Pulmonary artery endothelial cell (primary cell): Measurements from ENCODE around the gene PRSS50. TPM values are rescaled to one million over a fixed set of nuclear protein-coding genes. Genes with fewer than 3 reads are reported as not detected.
"Not testable (repeated sequence)": the region's sequence is repeated elsewhere in the genome, so short reads cannot be mapped to it uniquely, and the experiment has no call there.

Source experiments
- DNase-seq: peaks from one replicate; pipeline ENCODE4 v3.0.0-alpha.2; 2011; ENCODE audit warnings: low read depth, low spot score
- total RNA-seq: library from RNA; depleted of rRNA; stranded (reverse); fragments of >200 nt; gene quantifications from 2 replicates; pipeline ENCODE4 v1.2.3, GENCODE V29; 2014

Gene PRSS50
- total RNA-seq, 1 donor from 2014 or later, result not detected

DNA sequence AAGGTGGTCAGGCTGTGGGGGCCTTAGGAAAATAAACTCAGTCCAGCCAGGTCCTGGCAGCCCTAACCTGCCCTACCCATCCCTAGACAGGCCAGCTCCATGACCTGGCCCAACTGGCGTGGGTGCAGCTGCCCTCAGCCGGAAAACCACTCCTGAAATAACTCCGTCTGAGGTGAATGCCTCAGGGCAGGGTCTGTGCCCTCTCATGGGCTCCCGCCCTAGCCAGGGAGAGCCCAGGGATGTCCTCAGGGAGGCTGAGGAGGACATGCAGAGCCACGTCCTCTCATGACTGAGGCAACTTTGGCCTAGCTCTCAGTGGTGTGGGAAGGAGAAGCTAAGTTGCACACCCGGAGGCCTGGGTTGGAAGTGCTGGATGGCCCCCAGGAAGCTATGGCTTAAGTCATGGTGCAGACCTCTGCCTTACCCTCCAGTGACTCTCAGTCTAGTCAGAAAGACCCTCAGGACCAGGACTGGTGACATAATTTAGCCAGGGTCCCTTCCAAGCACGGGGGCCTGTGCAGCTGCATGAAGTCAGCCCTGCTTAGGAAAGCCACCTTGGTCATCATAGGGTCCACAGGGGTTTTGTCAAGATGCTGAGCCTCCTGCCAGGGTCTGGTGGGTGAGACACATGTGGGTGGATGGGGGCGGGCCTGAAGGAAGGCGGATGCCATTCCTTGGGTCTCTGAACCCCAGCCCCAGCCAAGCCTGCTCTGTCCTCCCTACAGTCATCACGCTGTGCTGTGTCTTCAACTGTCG lies 9.1 kb downstream of the PRSS50 start:
- DNase-seq, result no peak

DNA sequence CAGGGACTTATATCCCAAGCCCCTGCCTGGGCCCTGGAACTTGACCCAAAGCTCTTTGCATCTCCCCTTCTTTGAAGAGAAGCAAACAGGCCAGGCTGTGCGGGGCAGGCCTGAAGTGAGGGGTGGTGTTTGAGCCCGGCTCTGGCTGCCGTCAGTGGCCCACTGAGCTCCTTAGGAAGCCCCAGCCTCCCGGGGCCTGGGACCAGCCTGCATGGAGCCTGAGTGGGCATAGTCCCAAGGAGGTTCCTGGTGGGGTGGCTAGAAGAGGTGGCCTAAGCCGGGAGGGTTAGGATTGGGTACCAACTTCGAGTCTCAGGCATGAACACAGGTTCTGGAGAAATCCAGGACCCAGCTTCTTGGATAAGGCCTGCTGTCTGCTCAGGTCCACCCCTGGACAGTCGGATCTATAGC lies 10.1 kb downstream of the PRSS50 start:
- no peak for DNase-seq

DNA sequence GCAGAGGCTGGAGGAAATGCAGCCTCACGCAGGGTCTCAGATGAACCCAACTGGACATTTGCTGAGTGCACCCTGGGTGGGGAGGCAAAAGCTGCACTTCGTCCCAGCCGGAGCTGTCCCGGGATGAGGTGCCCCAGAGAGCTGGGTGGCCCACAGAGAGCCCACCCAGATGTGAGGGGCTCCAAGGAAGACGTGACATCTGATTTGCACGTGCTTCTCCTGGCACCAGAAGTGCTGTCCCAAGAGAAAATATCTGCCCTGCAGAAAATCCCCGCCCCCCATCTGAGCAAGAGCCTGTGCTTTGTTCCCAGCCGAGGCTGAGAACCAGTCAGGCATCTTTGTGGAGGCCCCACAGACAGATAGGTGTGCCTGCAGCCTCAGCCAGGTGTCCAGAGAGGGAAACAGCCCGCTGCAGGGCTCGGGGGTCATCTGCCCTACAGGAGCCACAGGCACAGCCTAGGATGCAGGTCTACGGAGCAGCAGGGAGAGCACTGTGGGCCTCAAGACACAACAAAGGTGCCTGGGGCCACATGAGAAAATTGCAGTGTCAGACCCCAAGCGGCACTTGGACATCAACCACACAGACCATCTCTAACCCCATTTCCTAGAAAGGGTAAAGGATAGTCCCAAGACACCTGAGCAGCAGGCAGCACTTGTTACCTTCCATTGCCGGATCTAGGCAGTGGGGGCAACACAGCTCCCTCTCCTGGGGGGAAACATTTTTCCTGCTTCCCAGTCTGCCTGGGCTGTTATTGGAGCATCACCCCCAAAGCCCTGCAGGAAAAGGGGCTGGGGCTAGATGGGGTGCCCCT lies 10.7 kb downstream of the PRSS50 start:
- no peak for DNase-seq

DNA sequence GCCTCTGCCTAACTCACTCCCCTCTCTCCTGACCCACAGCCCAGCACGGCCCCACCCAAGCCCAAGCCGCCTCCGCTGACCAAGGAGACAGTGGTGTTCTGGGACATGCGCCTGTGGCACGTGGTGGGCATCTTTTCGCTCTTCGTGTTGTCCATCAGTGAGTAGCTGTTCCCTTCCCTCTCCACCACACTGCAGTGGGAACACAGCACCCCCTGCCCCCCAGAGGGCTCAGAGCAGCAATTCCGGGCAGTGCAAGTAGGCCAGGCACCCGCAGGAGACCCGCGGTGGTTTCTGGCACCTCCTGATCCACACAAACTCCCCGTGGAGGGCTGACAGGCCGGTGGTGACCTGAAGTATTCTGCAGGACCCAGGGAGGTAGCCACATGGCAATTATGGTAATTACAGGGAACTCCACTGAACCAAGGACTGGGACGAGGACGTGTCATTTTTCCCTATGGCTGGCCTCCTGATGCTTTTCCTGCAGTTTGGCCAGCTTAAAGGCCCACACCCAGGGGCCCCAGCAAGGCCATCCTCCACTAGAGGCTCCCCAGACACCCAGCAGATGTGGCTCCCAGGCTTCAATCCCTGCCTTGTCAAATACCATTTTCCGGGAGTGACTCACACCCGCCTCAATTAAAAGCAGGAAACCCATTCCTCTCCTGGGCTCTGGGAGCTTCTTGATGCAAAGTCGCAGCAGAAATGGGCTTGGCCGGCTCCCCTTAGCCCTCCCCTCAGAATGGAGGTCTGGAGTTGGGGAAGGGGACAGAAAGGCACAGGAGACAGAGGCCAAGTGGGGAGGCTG lies 11.7 kb downstream of the PRSS50 start:
- no peak for DNase-seq

DNA sequence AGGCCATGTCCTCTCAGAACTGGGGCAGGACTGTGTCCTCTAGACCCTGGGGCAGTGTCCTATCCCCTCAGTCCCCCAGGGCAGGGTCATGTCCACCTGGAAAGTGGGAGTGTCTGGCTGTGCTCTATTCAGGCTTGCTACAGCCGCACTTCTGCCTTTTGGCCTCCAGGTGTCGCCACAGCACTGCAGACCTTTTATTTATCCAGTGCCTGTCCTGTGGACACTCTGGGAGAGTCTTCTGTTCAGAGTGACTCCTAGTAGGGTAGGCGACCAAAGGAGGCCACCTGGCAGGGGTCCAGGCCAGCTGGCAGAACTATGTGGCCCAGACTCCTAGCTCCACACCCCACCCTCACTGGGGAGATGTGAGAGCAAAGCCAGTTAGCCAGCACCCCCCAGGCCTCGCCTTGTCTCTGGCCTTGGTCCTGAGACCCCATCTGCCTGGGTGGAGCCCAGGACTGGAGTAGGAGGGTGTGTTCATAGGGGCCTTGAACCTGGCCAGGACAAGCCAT lies 12.6 kb downstream of the PRSS50 start:
- peak; percentile 11 for DNase-seq

DNA sequence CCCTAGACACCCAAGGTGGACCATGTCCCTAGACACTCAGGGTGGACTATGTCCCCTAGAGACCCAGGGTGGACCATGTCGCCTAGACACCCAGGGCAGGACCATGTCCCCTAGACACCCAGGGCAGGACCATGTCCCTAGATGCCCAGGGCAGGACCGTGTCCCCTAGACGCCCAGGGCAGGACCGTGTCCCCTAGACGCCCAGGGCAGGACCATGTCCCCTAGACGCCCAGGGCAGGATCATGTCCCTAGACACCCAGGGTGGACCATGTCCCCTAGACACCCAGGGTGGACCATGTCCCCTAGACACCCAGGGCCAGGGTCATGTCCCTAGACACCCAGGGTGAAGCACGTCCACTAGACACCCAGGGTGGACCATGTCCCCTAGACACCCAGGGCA lies 13.3 kb downstream of the PRSS50 start:
- not testable (repeated sequence) for DNase-seq

DNA sequence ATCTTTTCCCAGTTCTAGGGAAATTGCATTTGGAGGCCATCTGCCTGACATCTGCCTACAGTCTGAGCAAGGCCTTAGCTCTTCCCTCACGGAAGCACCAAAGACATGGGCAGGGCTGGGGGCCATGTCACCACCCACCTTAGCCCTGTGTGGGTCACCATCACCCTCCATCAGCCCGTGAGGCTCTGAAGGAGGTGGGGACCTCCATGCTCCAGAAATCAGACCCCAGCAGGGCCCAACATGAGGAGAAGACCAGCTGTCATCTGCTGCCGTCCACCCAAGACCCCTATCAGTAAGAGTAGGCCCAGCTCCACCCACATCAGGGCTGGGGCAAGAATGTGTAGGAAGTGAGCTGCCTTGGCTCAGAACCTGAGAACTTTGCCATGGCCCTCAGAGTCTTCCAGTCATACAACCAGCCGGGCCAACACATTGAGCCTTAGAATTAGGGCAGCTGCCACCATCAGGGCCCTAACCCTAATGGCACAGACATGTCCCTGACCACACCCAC lies 14.6 kb downstream of the PRSS50 start:
- DNase-seq, result no peak

DNA sequence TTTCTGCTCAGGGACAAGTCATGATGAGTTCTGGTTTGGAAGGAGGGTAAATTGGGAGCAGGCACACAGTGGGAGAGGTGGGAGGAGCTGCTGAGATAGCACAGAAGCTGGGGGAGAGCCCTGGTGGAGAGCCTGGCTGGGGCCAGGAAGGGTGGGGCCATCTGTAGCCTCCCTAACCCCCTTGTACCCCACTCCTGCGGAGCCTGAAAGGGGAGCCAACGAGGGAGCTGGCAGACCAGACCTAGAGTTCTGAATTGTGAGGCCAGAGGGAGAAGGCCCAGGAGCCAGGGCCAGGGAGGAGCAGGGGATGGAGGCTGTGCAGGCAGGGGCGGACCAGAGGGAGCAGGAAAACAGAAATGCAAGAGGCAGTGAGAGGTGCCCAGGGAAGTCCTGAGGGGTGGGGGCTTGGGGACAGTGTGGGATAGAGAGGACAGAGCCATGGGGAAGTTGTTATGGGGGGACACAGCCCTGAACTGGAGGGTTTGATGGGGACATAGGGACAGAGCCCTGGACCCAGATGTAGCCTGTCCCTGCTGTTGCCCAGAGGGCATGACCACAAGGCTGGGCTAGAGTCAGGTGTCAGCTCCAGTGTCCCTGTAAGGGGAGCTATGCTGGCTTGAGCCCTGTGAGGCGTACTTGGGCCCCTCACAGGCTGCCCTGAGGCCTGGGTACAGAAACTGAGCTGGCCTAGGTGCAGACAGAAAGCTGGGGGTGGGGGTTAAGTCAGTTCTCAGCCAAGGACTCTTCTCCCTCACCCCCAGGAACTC lies 15.2 kb downstream of the PRSS50 start:
- DNase-seq, result no peak

DNA sequence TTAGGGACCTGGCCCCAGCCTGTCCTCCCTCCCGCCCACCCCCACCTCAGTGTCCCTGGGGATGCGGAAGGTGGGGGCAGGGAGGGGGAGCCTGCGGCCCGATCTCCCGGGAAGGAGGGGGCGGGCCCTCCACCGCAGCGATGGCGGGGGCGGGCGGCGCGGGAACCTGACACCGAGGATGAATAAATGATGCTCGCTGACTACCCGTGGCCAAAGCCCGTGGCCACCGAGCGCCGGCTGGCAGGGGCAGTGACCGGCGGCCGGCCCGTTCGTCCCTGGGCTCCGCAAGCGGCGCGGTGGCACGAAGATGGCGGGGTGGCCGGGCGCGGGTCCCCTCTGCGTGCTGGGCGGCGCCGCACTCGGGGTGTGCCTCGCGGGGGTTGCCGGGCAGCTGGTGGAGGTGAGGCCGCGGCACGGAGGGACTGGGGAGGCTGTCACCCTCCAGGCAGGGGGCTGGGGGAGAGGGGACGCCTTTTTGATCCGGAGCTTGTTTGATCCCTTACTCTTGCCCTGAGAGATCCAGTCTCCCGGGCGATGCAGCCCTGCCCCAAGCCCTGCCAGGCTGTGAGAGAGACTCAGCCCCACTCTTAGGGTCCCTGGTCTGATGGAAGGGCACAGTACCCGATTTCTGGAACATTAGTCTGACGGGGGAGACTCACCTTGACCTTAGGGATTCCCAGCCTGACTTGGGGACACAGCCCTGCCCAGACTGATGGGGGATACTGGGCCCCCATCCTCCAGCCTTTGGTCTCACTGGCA lies 16.3 kb downstream of the PRSS50 start, which contains the start of gene TMIE:
TMIE (plus strand) TSS at position 212 of the 759 bp plus-strand sequence; CDS start at position 308, 96 bp downstream.
- DNase-seq, result no peak

DNA sequence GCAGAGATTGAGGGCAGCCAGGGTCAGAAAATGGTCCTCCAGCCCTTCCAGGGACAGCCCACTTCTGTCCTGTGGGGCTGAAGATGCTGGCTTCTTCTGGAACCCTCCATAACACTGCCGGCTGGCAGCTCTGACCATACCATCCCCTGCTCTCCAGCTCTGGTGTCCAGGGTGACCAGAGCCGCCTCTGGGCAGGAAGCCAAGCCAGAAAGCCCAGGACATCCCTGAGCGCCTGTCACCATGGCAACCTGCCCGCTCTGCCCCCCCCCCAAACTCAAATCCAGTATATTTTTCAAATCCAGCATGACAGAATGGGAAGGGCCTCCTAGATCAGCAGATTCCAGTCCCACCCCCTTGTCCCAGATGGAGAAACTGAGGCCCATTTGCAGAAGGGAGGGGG lies 16.9 kb downstream of the PRSS50 start:
- no peak for DNase-seq

DNA sequence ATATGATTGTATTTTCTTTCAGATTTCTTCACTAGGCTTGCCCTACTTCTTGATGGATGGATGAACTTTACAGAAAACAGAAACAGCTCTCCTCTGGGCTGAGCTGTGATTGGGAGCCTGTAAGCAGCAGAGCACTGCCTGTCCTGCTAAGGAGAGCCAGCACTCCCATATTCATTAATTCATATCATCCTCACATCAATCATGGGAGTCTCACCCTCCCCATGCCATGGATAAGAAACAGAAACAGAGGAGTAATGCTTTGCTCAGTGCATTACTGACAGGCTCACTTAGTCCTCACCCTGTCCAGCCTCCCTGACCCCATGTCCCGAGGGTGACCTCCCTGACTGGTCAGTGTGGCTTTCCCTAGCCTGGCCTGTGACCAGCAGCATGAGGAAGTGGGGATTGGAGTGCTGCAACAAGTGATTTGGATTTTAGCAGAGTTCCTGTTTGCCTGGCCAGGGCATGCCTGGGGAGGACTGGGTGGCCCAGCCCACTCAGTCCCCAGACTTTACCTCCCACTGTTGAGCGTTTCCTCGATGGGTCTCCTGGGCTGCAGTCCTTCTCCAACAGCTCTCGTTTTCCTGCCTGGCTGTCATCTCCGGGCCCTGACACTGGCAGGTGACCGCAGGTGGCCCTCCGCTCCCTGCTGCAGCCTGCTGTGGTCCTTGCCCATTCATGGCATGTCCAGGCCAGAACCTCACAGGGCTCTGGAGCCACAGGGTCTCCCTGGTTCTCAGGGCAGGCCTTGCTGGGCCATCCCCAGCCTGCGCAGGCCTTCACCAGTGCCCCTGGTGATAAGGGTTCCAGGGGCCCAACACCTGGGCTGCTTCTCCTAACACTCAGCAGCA lies 17.8 kb downstream of the PRSS50 start:
- DNase-seq, result no peak

DNA sequence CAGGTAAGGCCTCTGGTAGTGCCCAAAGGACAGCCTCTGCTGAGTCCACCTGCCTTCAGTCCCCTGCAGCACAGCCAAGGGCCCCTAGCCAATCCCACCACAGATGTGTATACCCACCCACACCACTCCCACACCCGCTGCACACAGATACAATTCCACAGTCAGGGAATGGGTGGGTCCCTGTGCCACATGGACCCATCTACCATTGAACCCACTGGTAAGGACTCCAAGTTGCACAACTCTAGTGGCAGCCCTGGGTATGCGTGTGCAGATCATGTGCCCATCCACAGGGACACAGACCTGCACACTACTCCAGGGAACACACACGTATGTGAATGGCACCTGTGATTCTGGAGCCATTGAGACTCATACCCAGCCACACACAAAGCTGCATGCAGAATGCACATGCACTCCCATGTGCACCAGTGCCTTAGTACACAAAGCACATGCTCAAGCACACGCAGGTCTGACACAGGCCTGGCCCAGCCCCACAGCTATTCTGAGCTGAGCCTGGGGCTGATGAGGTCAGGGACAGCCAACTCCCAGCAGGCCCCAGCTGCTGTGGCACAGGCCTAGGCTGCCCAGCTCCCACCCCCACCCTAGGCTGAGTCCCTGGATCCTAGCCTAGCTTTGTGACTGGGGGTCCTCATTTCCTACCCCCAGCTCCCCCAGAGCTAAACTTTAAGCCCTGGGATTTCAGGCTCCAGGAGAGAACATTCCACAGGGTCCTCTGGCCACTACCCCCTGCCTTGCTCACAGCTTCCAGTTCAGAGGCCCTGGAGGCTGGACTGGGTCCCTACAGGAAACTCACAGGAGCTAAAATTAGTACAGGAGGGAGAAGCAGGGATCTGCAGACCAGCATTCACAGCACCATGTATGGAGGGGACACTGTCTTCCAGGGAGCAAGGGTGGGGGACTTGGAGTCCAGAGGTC lies 21.4 kb downstream of the PRSS50 start:
- no peak for DNase-seq

DNA sequence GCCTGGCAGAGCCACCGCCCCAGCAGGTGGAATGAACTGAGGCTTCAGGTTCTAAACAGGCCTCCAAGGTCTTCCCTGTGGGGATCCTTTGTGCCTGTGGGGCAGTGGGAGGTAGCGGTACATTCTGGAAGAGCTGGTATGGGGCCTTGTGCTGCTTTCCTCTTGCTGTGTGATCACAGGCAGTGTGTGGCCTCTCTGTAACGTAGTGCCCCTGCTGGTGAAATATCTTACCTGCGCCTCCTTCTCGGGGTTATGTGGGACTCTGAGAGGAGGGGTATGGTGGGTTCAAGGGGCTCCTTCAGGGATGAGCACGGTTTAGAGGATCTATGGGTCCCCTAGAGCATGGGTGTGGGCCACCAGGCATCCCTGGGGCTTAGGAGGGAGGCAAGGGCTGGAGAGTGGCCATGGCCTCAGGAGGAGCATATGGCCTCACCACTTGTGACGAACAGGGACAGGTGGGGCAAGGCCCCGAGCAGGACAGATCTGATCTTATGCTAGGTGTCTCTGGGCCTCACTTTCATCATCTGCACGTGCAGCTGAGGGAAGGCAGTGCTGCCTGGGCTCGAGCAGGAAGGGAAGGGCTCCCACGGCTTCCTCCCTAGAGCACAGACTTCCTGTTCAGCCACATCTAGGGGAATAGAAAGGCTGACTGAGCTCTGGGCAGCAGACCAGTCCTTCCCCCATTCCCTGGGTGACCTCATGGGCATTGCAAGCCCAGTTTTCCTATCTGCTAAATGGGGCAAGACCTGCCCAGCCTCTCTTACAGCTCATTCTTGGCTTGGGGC lies 22.3 kb downstream of the PRSS50 start:
- peak; percentile 87 for DNase-seq

DNA sequence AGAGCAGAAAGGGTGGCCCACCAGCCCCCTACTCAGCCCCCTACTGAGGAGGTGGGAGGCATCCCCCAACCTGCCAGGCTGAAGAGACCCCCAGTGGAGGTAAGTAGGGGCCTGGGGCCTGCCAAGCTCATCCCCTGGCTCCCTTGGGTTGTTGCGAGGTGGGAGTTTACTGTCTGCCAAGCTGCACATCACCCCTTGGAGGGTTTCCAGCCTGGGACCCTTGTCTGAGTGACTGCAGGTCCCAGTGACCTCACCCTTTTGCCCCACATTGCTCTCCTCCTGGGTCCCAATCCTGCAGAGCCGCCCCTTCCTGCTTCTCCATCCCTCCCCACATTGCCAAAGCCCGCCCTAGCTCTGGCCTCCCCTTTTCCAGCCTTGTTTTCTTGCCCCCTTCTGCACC lies 23.1 kb downstream of the PRSS50 start:
- DNase-seq, result no peak

DNA sequence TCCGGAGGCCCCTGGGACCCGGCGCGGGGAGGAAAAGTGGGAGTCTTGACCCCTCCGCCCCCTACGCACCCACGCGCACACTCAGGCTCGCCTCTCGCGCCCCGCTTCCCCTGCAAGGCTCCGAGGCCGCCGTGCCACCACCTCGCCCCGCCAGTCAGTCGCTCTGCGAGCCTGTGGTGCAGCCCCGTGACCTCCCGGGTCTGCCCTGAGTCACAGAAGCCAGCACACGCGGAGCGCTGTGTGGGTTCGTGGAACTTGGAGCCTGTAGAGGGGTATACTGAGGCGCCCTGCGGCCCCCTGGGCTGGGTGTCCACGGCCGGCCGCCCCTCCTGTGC lies 23.8 kb downstream of the PRSS50 start:
- DNase-seq, result no peak

DNA sequence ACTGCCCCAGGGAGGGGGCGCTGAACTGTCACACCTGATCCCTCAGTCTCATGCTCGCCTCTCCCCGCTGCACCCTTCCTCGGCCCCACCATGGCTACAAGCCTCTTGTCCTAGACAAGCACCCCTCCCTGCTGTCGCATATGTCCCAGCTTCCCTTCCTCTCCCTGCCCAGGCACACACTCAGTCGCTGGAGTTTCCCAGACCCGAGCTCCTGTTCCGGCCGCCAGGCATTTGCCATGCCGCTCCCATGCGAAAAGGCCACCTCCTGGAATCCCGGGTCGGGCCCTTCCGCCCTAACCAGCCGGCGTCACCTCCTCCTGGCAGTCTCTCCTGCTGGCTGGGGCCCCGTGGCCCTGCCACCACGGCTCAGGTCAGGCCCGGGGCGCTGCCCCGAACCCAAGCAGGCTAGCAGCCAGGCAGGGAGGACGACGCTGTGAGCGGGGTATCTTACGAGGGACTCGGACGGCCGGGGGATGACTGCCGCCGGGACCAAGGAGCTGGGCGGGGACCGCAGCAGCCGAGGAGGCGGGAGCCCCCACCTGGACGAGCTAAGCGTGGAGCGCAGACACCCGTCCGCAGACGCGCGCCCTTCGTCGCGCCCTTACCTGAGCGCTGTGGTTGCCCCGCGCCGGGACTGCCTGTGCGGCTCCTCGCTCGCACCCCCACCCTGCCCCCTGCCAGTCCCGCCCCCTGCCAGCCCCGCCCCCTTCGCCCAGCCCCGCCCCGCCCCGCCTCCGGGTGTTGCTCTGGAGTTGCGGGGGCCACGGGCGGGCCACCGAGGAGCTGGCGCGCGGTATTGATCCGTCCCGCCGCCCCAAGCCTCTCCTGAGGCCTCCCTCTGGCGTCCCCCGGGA lies 24.4 kb downstream of the PRSS50 start, which contains the start of gene ALS2CL:
ALS2CL (minus strand) TSS at position 642 of the 854 bp plus-strand sequence. CDS start 4,239 bp downstream, outside the sequence.
- no peak for DNase-seq
